Endodermal cell (in vitro differentiated cells): ENCODE results near the gene TPST1. TPM values are rescaled to one million over a fixed set of nuclear protein-coding genes. Genes with fewer than 3 reads are reported as not detected.

Experiments
- DNase-seq: peaks from one replicate; pipeline ENCODE4 v3.0.0-alpha.2; 2017
- H3K27ac ChIP-seq: 2 replicates; pipeline ENCODE4 v1.5.1; 2013; ENCODE audit warnings: mild to moderate bottlenecking, low read depth, low read length, moderate library complexity
- H3K27me3 ChIP-seq: 2 replicates; pipeline ENCODE4 v1.6.1; 2013; ENCODE audit warnings: mild to moderate bottlenecking, low read length, moderate library complexity; ENCODE audit not compliant: insufficient read depth, control insufficient read depth, poor library complexity, severe bottlenecking
- H3K36me3 ChIP-seq: 2 replicates; pipeline ENCODE4 v1.7.0; 2013; ENCODE audit warnings: mild to moderate bottlenecking, low read length, moderate library complexity; ENCODE audit not compliant: control insufficient read depth, insufficient read depth
- H3K4me1 ChIP-seq: one replicate; pipeline ENCODE4 v1.7.0; 2013; ENCODE audit warnings: low read length; ENCODE audit not compliant: control insufficient read depth, insufficient read depth
- H3K4me3 ChIP-seq: 2 replicates; pipeline ENCODE4 v1.5.1; 2013; ENCODE audit warnings: mild to moderate bottlenecking, low read length, moderate library complexity
- H3K9ac ChIP-seq: 2 replicates; pipeline ENCODE4 v1.6.1; 2013; ENCODE audit warnings: mild to moderate bottlenecking, low read length, moderate library complexity; ENCODE audit not compliant: poor library complexity, severe bottlenecking; ENCODE audit errors: extremely low read depth
- H3K9me3 ChIP-seq: 2 replicates; pipeline ENCODE4 v1.6.1; 2013; ENCODE audit warnings: mild to moderate bottlenecking, low read length, moderate library complexity; ENCODE audit not compliant: control insufficient read depth
- H3K27ac Mint-ChIP-seq: 2 replicates; pipeline ENCODE4 v1.8.0; 2020; ENCODE audit warnings: mixed read lengths
- H3K27me3 Mint-ChIP-seq: 2 replicates; pipeline ENCODE4 v1.8.0; 2021; ENCODE audit warnings: mild to moderate bottlenecking, mixed read lengths; ENCODE audit not compliant: insufficient read depth
- H3K36me3 Mint-ChIP-seq: 2 replicates; pipeline ENCODE4 v1.8.0; 2020; ENCODE audit warnings: low read depth, mixed read lengths
- H3K4me1 Mint-ChIP-seq: 2 replicates; pipeline ENCODE4 v1.8.0; 2020; ENCODE audit warnings: mixed read lengths
- H3K4me3 Mint-ChIP-seq: 2 replicates; pipeline ENCODE4 v1.8.0; 2020; ENCODE audit warnings: mild to moderate bottlenecking, moderate library complexity, mixed read lengths
- H3K9me3 Mint-ChIP-seq: 2 replicates; pipeline ENCODE4 v1.8.0; 2020; ENCODE audit warnings: mild to moderate bottlenecking, mixed read lengths
- CTCF ChIP-seq: fragments of 200-600 bp; sonication (generic); conservative IDR thresholded peaks from 2 replicates; pipeline ENCODE4 v1.5.0; 2021; ENCODE audit warnings: antibody characterized with exemption, mild to moderate bottlenecking
- WGBS, 2 experiments: methylation state at CpG; one replicate each; pipeline versions ENCODE4 v1.1.5 to v1.1.7; 2013; ENCODE audit warnings: missing lambda C conversion rate in 2 of 2, mixed read lengths in 1 of 2; ENCODE audit not compliant: insufficient coverage in 1 of 2, insufficient read length in 1 of 2; 5-methylcytosine and 5-hydroxymethylcytosine counted together
- total RNA-seq, 2 donors: library from RNA; stranded (reverse); fragmentation: NEBNext Ultra II Directional in 1 of 2; extraction: Animal tissue kit (Norgen Biotek cat#: 25700) in 1 of 2; gene quantifications; 2 replicates in 1 of 2; 3 replicates in 1 of 2; pipeline ENCODE4 v1.2.1, GENCODE V29; 2021

The TPST1 gene
- total RNA-seq, 2 donors from 2014 or later: 38.3 to 43.8 TPM

- Histone ChIP-seq H3K36me3 (no peaks in the 10 kb centered on the region), H3K4me1 (no peaks in the 10 kb centered on the region), H3K9ac (no peak overlapping the region), H3K9me3 (no peaks in the 10 kb centered on the region), H3K27me3 (no peaks in the 10 kb centered on the region), H3K4me3 (no peak overlapping the region), H3K27ac (no peak overlapping the region)
- no peak overlapping the region for H3K4me3 Mint-ChIP-seq
- peaks cover 20% of the 10 kb centered on the region for H3K9me3 Mint-ChIP-seq
- H3K27me3 Mint-ChIP-seq: no peaks in the 10 kb centered on the region
- DNase-seq: no peak
- H3K36me3 Mint-ChIP-seq: peaks cover 3% of the 10 kb centered on the region
- no peak for TF ChIP-seq CTCF
- H3K27ac Mint-ChIP-seq: no peak overlapping the region
- H3K4me1 Mint-ChIP-seq: peaks cover 5% of the 10 kb centered on the region
Measured at GRCh38 chr7:66181329-66181728, 23.8 kb upstream of the TPST1 start.

GRCh38 chr7:66181845-66182244 is 23.3 kb upstream of the TPST1 start:
- WGBS, 2 experiments: 92 to 100% methylated on average over 2 of the region's 2 CpGs
- H3K9ac ChIP-seq: no peak overlapping the region
- peaks cover 5% of the 10 kb centered on the region for H3K4me1 Mint-ChIP-seq
- no peaks in the 10 kb centered on the region for H3K4me1 ChIP-seq
- no peak overlapping the region for H3K27ac ChIP-seq
- peaks cover 3% of the 10 kb centered on the region for H3K36me3 Mint-ChIP-seq
- no peaks in the 10 kb centered on the region for H3K27me3 ChIP-seq
- no peak overlapping the region for H3K27ac Mint-ChIP-seq
- H3K36me3 ChIP-seq: no peaks in the 10 kb centered on the region
- no peaks in the 10 kb centered on the region for H3K9me3 ChIP-seq
- DNase-seq: no peak
- no peaks in the 10 kb centered on the region for H3K27me3 Mint-ChIP-seq
- TF ChIP-seq CTCF: no peak
- peaks cover 25% of the 10 kb centered on the region for H3K9me3 Mint-ChIP-seq
- no peak overlapping the region for H3K4me3 Mint-ChIP-seq
- H3K4me3 ChIP-seq: no peak overlapping the region

- Histone ChIP-seq H3K36me3 (no peaks in the 10 kb centered on the region), H3K27ac (no peak overlapping the region), H3K4me1 (no peaks in the 10 kb centered on the region), H3K9me3 (no peaks in the 10 kb centered on the region), H3K9ac (no peak overlapping the region), H3K27me3 (no peaks in the 10 kb centered on the region), H3K4me3 (no peak overlapping the region)
- TF ChIP-seq CTCF: no peak
- H3K9me3 Mint-ChIP-seq: peaks cover 32% of the 10 kb centered on the region
- no peak for DNase-seq
- WGBS, 2 experiments: 88% methylated on average over 5 to 6 of the region's 6 CpGs
- peaks cover 3% of the 10 kb centered on the region for H3K36me3 Mint-ChIP-seq
- H3K4me3 Mint-ChIP-seq: no peak overlapping the region
- peaks cover 5% of the 10 kb centered on the region for H3K4me1 Mint-ChIP-seq
- no peaks in the 10 kb centered on the region for H3K27me3 Mint-ChIP-seq
- no peak overlapping the region for H3K27ac Mint-ChIP-seq
Measured at GRCh38 chr7:66182920-66183319, 22.2 kb upstream of the TPST1 start.
